VCaP (cell line): ENCODE measurements around the gene WFDC12.

Experiments
- H3K27ac ChIP-seq: fragments of 450-650 bp; 2 replicates; pipeline ENCODE4 v1.5.1; 2017
- TF ChIP-seq, protein P1 (sequence below): fragments of 450-650 bp; conservative IDR thresholded peaks from 2 replicates; pipeline ENCODE4 v1.5.1; 2017; ENCODE audit warnings: mild to moderate bottlenecking, moderate library complexity

WFDC12 gene

GRCh38 chr20:45080867-45081624 is 43.2 kb downstream of the WFDC12 start:
- H3K27ac ChIP-seq: no peak overlapping the region
- TF ChIP-seq, protein P1, sequence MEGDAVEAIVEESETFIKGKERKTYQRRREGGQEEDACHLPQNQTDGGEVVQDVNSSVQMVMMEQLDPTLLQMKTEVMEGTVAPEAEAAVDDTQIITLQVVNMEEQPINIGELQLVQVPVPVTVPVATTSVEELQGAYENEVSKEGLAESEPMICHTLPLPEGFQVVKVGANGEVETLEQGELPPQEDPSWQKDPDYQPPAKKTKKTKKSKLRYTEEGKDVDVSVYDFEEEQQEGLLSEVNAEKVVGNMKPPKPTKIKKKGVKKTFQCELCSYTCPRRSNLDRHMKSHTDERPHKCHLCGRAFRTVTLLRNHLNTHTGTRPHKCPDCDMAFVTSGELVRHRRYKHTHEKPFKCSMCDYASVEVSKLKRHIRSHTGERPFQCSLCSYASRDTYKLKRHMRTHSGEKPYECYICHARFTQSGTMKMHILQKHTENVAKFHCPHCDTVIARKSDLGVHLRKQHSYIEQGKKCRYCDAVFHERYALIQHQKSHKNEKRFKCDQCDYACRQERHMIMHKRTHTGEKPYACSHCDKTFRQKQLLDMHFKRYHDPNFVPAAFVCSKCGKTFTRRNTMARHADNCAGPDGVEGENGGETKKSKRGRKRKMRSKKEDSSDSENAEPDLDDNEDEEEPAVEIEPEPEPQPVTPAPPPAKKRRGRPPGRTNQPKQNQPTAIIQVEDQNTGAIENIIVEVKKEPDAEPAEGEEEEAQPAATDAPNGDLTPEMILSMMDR: peak; percentile 62; the same call in 1 of the 2 replicates

DNA sequence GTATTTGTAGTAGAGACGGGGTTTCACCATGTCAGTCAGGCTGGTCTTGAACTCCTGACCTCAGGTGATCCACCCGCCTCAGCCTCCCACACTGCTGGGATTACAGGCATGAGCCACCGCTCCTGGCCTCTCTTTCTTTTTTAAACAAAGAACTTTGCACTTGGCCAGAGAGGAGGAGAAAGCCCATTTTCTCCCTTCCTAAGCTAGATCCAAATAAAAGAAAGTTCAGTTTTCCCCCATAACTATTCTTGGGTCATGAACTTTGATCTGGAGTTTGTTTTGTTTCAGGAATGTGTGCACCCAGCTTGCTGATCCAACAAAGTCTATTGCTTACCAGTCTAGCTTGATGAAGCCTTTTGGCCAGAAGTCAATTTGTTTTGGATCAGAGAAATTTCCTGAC is 46.7 kb downstream of the WFDC12 start:
- TF ChIP-seq, protein P1: no peak
- H3K27ac ChIP-seq: peak overlapping the region; percentile 24
